COLO668 (cell line): Measurements from ENCODE around the gene GPR143.

Experiments used
- DNase-seq: peaks from one replicate; lab custom pipeline; 2025; ENCODE audit not compliant: unreplicated experiment; lab: John Stamatoyannopoulos, UW

Gene GPR143

DNA sequence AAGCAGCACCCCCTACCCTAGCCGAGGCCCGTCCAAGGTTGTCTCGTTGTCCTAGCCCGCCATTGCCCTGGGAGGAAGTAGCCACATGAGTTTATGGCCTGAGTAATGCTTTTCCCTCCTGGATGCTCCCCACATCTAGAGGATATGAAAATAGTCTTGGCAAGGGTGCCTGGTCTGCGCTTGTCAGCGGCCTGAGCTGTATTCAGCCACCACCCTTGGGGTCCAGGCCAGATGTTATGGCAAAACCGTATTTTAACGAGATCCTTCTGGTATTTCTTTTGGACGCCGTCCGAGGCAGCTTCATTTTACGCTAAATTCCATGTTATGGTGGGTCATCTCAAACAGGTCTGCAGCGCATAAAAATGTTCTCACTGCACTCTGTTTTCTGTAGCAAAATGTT is 89.3 kb downstream of the GPR143 start:
- no peak for DNase-seq
